Gastroesophageal sphincter (tissue), 4 donors: ENCODE data around the gene SGMS1. TPM values are rescaled to one million over a fixed set of nuclear protein-coding genes. Genes with fewer than 3 reads are reported as not detected.

Experiments
- ATAC-seq: fragments of 150-250 bp; one replicate; pipeline ENCODE4 v1.9.1; 2016; ENCODE audit warnings: mild to moderate bottlenecking, moderate library complexity
- H3K27ac ChIP-seq, 4 donors: fragments of 200-600 bp; sonication (generic) in 3 of 4; 1 replicate in 3 of 4; 2 replicates in 1 of 4; pipeline ENCODE4 v1.5.1; 2016 to 2019
- H3K27me3 ChIP-seq: fragments of 200-600 bp; sonication (generic); one replicate; pipeline ENCODE4 v1.5.1; 2019
- H3K36me3 ChIP-seq, 2 donors: fragments of 200-600 bp; sonication (generic); one replicate each; pipeline ENCODE4 v1.5.1; 2019; ENCODE audit warnings: control low read depth in 1 of 2
- H3K4me1 ChIP-seq, 3 donors: fragments of 200-600 bp; sonication (generic); 1 replicate in 2 of 3; 2 replicates in 1 of 3; pipeline ENCODE4 v1.5.1; 2016 to 2019; ENCODE audit warnings: control low read depth in 2 of 3
- H3K4me3 ChIP-seq, 2 donors: fragments of 200-600 bp; sonication (generic); one replicate each; pipeline ENCODE4 v1.5.1; 2019; ENCODE audit warnings: mild to moderate bottlenecking in 1 of 2, moderate library complexity in 1 of 2
- H3K9me3 ChIP-seq, 3 donors: fragments of 200-600 bp; sonication (generic); one replicate each; pipeline ENCODE4 v1.5.1; 2017 to 2019; ENCODE audit warnings: control low read depth in 2 of 3
- CTCF ChIP-seq, 4 experiments: fragments of 200-600 bp in 2 of 4; fragments of 450-650 bp in 2 of 4; sonication (generic) in 1 of 4; IDR thresholded peaks; one replicate each; pipeline ENCODE4 v1.5.1; 2017 to 2019; ENCODE audit warnings: antibody characterized with exemption in 4 of 4, mild to moderate bottlenecking in 2 of 4, moderate library complexity in 2 of 4
- EP300 ChIP-seq: sonication (generic); formaldehyde crosslinking; IDR thresholded peaks from one replicate; pipeline ENCODE4 v1.6.1; 2017; ENCODE audit warnings: antibody characterized with exemption, mild to moderate bottlenecking
- POLR2A ChIP-seq, 2 donors: fragments of 450-650 bp; IDR thresholded peaks; one replicate each; pipeline ENCODE4 v1.6.1; 2017; ENCODE audit warnings: antibody characterized with exemption in 2 of 2, mild to moderate bottlenecking in 2 of 2, moderate library complexity in 1 of 2
- POLR2AphosphoS5 ChIP-seq: sonication (generic); formaldehyde crosslinking; IDR thresholded peaks from one replicate; pipeline ENCODE4 v1.6.1; 2017; ENCODE audit warnings: antibody characterized with exemption
- WGBS, 2 donors: methylation state at CpG; one replicate each; pipeline ENCODE4 v1.1.5; 2018; ENCODE audit warnings: low coverage in 1 of 2; 5-methylcytosine and 5-hydroxymethylcytosine counted together
- total RNA-seq, 4 donors: library from RNA; depleted of rRNA; stranded (reverse); fragments of >200 nt; gene quantifications; one replicate each; pipeline ENCODE4 v1.1.0, GENCODE V29; 2016

SGMS1 gene
- total RNA-seq, 4 donors from 2014 or later, result 57.7 to 116 (median 66.1) TPM

GRCh38 chr10:50540826-50541122, 83.0 kb downstream of the SGMS1 start:
- Histone ChIP-seq H3K36me3 (no peaks in the 10 kb centered on the region), H3K4me1 (peaks cover 0 to 20% (median 0%) of the 10 kb centered on the region in 3 donors), H3K9me3 (no peaks in the 10 kb centered on the region), H3K27ac (no peak overlapping the region), H3K27me3 (no peaks in the 10 kb centered on the region), H3K4me3 (no peak overlapping the region)
- no peak for TF ChIP-seq EP300
- no peak for TF ChIP-seq POLR2AphosphoS5
- TF ChIP-seq POLR2A (IDR thresholded peaks at IDR 0.05), result no peak
- no peak for TF ChIP-seq CTCF (IDR thresholded peaks at IDR 0.05)
- no peak for ATAC-seq
- WGBS, 2 donors, result 100% methylated on average over 1 of the region's 1 CpG

GRCh38 chr10:50540069-50540825, 83.5 kb downstream of the SGMS1 start:
- WGBS, 2 donors, result 65 to 73% methylated on average over 2 to 3 of the region's 3 CpGs
- H3K36me3 ChIP-seq, result no peaks in the 10 kb centered on the region
- ATAC-seq, result no peak

GRCh38 chr10:50538555-50539398, 85.0 kb downstream of the SGMS1 start:
- ATAC-seq, result peak; percentile 43

More at GRCh38 chr10:50540069-50540825, 83.5 kb downstream of the SGMS1 start:
- TF ChIP-seq POLR2A (IDR thresholded peaks at IDR 0.05) (no peak), POLR2AphosphoS5 (no peak), CTCF (IDR thresholded peaks at IDR 0.05) (no peak)
- H3K4me1 ChIP-seq, result peaks cover 0 to 21% (median 0%) of the 10 kb centered on the region in 3 donors
- no peak overlapping the region for H3K4me3 ChIP-seq
- no peaks in the 10 kb centered on the region for H3K27me3 ChIP-seq
- H3K27ac ChIP-seq, result no peak overlapping the region
- no peaks in the 10 kb centered on the region for H3K9me3 ChIP-seq

GRCh38 chr10:50536617-50537240, 87.0 kb downstream of the SGMS1 start:
- Histone ChIP-seq H3K4me1 (peaks cover 0 to 23% (median 0%) of the 10 kb centered on the region in 3 donors), H3K27ac (no peak overlapping the region), H3K27me3 (no peaks in the 10 kb centered on the region)

More at GRCh38 chr10:50538555-50539398, 85.0 kb downstream of the SGMS1 start:
- Histone ChIP-seq H3K4me3 (no peak overlapping the region), H3K4me1 (peaks cover 0 to 32% (median 0%) of the 10 kb centered on the region in 3 donors), H3K36me3 (no peaks in the 10 kb centered on the region), H3K9me3 (no peaks in the 10 kb centered on the region), H3K27ac (no peak overlapping the region), H3K27me3 (no peaks in the 10 kb centered on the region)
- 41 to 52% methylated on average over 4 to 7 of the region's 7 CpGs for WGBS, 2 donors
- TF ChIP-seq POLR2AphosphoS5 (no peak), EP300 (no peak)

More at GRCh38 chr10:50536617-50537240, 87.0 kb downstream of the SGMS1 start:
- TF ChIP-seq CTCF (IDR thresholded peaks at IDR 0.05) (no peak), EP300 (no peak), POLR2AphosphoS5 (no peak), POLR2A (IDR thresholded peaks at IDR 0.05) (no peak)
- no peaks in the 10 kb centered on the region for H3K36me3 ChIP-seq
- ATAC-seq, result no peak
- H3K9me3 ChIP-seq, result no peaks in the 10 kb centered on the region
- H3K4me3 ChIP-seq, result no peak overlapping the region
